Hematopoietic multipotent progenitor cell treated with erythropoietin and hydrocortisone succinate and interleukin-3 and kit ligand, for 4 days (in vitro differentiated cells): Measurements from ENCODE around the gene PRRT4.
A peak's percentile ranks its signal among the peaks of the same experiment; 100 is the strongest.

Experiments
- DNase-seq: peaks from one replicate; pipeline ENCODE4 v3.0.0-alpha.2; 2015

The PRRT4 gene

GRCh38 chr7:128341733-128342132 lies 19.8 kb downstream of the PRRT4 start:
- no peak for DNase-seq

- DNase-seq = no peak
Measured at GRCh38 chr7:128335730-128336129, 25.8 kb downstream of the PRRT4 start.

GRCh38 chr7:128324368-128324680 lies 37.2 kb downstream of the PRRT4 start:
- no peak for DNase-seq

- DNase-seq = no peak
Measured at GRCh38 chr7:128323459-128324367, 37.8 kb downstream of the PRRT4 start.

- DNase-seq = no peak
Measured at GRCh38 chr7:128323040-128323439, 38.5 kb downstream of the PRRT4 start.

GRCh38 chr7:128322040-128322643 lies 39.3 kb downstream of the PRRT4 start:
- DNase-seq = peak; percentile 88

GRCh38 chr7:128321044-128321422 lies 40.5 kb downstream of the PRRT4 start:
- peak; percentile 38 for DNase-seq

GRCh38 chr7:128318691-128319090 lies 42.8 kb downstream of the PRRT4 start:
- DNase-seq = peak; percentile 69

- DNase-seq = no peak
Measured at GRCh38 chr7:128311013-128311412, 50.5 kb downstream of the PRRT4 start.

- no peak for DNase-seq
Measured at GRCh38 chr7:128310499-128310898, 51.0 kb downstream of the PRRT4 start.

- DNase-seq = no peak
Measured at GRCh38 chr7:128309976-128310375, 51.5 kb downstream of the PRRT4 start.

GRCh38 chr7:128309124-128309523 lies 52.4 kb downstream of the PRRT4 start:
- no peak for DNase-seq

- DNase-seq = no peak
Measured at GRCh38 chr7:128307061-128307460, 54.4 kb downstream of the PRRT4 start.

GRCh38 chr7:128304212-128304611 lies 57.3 kb downstream of the PRRT4 start:
- DNase-seq = no peak

- DNase-seq = peak; percentile 21
Measured at GRCh38 chr7:128303643-128304042, 57.8 kb downstream of the PRRT4 start.

GRCh38 chr7:128303133-128303532 lies 58.4 kb downstream of the PRRT4 start:
- no peak for DNase-seq

GRCh38 chr7:128302139-128302538 lies 59.4 kb downstream of the PRRT4 start:
- no peak for DNase-seq
